Central memory CD4-positive, alpha-beta T cell (primary cell): ENCODE results near the gene WDPCP.
"Not testable (repeated sequence)": the region's sequence is repeated elsewhere in the genome, so short reads cannot be mapped to it uniquely, and the experiment has no call there.

Experiments
- DNase-seq: peaks from one replicate; pipeline ENCODE4 v3.0.0; 2022

Gene WDPCP

DNA sequence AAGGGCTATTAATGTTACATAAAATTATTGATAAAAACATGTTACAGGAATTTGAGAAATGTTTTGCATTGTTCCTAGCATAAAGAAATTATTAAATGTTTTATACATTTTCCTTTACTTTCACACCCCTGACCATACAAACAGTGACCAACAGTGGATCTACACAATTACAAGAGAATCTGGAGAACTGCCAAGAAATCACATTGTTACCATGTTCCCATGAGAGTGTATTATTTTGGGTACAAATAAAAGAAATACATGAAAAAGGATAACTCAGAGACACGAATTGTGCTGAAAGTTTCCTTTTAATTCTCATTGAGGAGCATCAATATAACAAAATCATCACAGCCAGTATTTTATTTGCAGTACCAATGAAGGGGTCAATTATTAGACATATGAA is 150.1 kb downstream of the WDPCP start:
- DNase-seq, result no peak

DNA sequence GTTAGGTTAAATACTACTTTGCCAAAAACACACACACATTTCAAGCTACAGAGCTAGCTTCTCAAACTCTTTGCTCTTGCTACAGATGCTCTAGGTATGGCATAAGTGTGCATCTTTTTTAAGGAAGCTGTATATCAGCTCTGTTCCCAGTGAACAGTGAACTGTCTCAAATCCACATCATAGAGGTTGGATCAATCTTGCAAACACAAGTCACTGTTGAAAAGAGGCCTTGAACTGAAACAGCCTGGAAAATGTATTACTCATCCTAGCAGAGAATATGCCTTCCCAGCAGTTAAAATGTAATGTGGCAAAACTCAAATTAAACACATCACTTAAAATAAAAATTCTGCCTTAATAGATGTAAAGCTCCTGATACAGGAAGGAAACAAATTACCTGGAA is 151.8 kb downstream of the WDPCP start:
- DNase-seq, result no peak

DNA sequence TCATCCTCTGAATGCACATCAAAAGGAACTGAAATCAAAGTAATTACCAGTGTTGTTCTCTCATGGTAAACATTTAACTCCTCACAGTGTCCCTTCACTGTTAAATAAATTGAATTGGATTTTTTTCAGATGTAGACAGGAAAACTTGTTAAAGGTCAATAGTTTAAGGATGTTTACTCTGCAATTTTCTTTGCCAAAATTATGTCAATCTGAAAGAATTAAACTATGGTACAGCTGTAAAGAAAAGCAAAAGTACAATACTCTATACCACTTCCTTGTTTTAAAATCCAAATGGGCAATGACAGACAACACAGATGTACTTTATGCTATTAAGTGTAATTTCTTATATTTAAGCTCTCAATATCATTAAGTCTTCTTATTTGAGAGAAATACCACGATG is 153.2 kb downstream of the WDPCP start:
- DNase-seq, result no peak

DNA sequence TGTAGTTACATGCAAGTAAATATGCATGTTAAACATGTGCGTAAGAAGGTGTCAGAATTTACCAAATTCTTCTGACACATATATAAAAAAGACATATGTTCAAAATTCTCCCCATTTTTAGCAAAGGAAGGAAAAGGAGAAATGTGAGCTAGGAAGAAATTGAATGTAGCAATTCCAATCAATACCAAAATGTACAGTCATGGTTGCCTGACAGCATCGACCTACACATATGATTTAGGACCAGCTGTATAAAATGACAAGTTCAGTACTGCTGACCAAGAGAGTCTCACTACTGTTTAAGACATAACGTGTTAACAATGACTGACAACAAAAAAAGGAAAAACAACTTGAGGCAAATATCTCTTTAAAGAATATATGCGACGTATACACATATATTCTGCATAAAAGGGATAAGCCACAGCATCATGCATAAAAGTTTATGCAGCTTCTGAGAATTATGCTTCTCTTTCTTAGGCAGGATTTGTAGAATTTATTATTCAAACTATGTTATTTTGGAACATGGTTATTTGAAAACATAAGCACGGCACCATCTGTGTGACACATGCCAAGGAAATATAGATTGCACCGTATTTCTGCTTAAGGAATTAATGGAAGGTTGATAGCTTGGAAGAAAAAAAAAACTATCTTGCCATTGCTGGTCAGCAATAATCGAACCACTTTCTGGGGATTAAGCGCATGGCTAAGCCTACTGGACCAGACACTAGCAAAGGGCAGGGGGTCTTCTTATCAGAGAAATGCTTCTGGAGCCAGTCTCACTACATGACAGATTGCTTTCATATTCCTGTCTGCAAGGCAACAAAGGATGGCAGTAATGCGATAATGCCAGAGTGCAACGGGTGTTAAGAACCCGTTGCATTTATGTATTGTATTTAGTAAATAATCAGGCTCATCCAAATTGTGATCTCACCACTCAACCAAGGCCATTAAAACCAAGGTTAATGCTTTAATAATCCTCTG is 154.0 kb downstream of the WDPCP start:
- no peak for DNase-seq

DNA sequence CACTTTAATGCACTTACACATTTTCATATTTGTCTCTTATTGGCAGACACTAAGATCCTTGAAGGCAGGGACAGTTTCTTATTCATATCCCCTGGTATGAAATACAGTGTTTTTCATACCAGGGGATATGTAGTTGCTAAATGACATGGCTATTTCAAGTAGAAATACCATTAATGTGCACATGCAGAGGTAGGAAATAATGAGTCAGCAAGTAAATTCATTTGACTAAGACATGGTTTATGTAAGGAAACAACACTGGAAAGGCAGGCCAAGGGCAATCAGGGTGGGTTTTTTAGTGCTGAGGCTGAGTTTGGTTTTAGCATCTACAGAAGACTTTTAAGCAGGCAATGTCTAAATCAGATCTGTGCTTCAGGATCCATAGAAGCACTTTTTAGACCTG is 155.9 kb downstream of the WDPCP start:
- no peak for DNase-seq

DNA sequence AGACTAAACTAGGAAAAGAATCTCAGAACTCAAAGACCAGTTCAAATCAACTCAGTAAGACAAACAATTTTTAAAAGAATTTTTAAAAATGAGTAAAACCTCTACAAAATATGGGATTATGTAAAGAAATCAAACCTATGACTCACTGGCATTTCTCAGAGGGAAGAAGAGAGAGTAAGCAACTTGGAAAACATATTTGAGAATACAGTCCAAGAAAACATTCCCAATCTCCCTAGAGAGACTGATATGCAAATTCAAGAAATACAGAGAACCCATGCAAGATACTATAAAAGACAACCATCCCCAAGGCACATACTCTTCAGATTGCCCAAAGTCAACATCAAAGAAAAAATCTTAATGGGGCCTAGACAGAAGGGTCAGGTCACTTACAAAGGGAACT is 162.7 kb downstream of the WDPCP start:
- DNase-seq, result no peak

DNA sequence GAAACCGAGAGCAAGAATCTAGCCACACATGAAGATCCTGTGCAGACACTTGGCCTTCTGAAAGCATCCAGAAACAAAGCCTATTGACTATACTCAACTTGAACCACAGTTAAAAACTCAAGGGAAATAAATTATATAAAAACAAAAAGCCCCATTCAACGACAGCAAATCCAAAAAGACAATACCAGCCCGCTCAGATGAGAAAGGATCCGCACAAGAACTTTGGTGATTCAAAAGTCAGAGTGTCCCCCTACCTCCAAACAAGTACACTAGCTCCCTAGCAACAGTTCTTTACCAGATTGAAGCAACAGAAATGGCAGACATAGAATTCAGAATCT is 163.2 kb downstream of the WDPCP start:
- no peak for DNase-seq

DNA sequence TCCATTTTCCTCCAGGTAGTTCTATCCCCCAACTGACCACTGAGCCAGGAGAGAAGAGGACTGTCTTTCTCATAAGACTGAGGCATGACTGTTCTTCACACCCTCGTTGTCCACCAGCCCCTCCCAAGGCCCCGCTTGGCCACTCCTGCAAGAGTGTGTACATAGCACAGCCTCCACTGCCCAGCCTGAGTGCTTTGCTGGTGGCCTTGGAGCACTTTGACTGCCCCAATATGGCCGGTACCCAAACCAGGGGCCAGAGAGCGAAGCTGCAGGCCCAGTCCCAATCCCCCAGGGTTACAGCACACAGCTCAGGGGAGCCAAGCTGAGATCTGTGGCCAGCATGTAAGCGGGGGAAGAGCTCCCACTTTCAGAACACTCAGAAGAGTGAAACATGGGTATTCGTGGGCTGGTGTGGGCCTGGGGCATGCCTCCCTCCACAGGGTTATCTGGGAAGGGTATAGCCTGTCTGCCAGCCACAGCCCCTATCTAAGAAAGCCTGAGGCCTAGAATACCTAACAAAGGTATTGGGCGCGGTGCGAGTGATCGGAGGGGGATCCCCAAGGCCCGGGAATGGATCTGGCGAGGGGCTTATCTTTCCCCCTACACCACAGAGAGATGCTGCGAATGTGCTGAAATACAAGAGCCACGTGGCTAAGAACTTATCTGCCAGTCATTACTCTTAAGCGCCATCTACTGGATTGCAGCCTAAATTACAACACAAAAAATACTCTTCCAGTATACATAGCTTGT is 163.8 kb downstream of the WDPCP start:
- DNase-seq, result peak; percentile 2

DNA sequence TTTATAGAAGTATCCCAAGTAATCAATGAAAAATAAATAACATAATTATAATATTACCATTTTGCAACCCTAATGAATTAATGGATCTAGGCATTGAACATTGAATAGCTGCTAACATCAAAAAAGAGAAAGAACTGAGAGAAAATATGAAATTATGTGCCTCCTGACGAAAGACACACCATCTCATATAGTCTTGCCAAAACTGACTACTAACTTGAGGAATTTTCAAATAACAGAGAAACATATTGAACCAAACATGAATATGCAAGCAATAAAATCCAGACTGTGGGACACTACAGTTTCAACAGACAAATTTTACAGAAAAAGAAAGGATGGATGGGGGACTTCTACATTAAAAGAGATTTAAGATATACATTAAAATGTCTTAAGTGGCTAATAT is 165.7 kb downstream of the WDPCP start:
- DNase-seq, result no peak

DNA sequence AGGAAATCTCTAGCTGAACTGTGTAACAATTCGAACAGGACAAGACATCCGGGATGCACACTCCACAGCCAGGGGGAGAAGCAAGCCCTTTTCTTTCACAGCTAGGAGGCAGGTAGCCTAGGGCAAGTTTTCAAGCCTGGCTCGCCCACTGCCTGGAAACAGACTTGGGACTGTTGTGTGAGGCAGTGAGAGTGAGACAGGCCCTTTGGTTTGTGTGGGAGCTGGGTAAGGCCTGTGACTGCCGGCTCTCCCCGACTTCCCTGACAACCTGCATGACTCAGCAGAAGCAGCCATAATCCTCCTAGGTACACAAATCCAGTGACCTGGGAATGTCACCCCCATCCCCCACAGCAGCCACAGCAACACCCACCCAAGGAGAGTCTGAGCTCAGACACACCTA is 179.7 kb downstream of the WDPCP start:
- DNase-seq, result no peak

DNA sequence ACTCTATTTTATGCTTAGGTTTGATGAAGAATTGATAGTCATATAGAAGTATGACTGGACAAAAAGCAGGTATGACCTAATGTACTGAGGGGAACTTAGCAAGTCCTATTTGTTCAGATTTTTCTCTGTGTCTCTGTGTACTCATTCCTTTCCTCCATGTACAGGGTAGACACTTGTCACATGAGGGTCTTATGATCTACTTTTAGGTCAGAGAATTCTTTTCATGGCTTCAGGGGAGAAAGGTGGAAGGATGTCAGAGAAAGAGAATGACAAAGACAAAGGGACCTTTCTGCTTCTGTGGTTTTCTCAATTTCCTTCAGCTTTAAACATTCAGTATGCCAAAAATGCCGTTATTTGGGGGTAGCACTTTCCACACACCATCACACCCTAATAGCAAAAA is 181.6 kb downstream of the WDPCP start:
- no peak for DNase-seq

DNA sequence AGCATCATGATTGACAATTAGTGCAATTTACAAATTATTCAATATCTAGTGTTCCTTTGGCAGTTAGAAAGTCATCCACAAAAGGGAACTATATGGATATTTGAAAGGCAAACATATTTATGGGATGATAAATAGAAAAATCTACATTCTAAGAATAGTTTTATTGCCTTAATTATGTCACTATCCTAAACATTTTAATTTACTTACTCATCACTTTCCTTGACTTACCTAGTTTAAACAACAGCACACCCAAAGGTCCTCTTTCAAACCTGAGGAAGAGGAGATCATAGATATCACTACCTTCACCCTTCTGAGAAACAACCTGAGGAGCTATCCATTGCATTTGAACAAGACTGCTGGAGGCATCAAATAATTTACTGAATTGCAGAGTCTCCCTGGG is 184.5 kb downstream of the WDPCP start:
- no peak for DNase-seq

DNA sequence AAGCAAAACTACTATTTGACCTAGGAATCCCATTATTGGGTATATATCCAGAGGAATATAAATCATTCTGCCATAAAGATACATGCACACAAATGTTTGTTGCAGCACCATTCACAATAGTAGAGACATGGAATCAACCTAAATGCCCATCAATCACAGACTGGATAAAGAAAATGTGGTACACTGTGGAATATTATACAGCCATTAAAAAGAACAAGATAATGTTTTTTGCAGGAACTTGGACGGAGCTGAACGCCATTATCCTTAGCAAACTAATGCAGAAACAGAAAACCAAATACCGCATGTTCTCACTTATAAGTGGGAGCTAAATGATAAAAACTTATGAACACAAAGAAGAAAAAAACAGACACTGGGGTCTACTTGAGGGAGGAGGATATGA is 185.4 kb downstream of the WDPCP start:
- not testable (repeated sequence) for DNase-seq

DNA sequence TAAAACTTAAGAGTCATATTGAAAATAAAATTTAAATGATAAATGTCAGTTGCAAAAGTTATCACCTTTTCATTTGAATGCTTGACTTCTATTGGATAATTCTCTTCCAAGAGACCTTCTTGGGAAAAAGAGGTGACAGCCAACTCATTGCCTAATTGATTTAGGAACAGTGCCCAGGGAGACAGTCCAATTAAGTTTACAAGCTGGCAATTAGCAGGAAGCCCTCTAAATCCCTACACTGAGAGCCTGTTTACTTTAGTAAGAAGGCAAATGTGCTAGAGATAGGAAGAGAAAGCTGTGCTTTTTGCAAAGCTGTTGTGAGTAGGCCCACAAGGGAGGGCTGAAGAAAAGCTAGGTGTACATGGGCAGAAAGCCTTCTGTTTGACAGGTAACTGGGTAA is 189.1 kb downstream of the WDPCP start:
- DNase-seq, result no peak

DNA sequence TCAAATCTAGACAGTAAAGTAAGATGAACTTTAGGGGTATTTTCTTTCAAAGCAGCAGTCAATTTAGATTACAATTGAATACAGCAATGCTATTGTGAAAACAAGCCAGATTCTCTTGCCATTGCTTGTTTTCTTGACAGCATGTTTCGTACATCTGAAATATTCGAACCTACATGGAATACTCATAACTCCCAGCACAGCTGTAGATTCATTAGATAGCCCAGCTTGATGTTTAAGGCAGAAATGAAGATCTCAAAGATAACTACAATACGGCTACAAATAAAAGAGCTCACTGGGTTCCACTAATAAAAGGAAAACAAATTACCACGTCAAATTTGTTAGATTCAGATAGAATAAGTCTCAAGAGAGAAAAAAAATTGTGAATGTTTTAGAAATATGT is 208.8 kb downstream of the WDPCP start:
- no peak for DNase-seq

DNA sequence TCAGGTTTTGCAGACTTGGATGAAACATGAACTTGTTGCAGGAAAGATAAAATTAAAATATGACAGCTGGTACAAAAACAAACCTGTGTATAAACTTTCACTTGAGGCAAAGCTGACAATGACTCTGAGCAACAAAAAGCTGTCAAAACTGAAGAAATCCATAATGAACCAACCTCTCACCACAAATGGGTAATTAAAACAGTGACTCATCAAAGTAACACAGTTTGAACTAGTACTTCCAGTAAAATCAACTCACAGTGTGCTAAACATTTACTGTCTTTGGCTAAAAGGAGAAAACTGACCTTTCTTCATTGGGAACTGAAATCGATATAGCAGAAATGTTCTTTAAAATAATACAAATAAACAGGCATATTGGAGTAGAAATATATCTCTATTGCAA is 209.7 kb downstream of the WDPCP start:
- no peak for DNase-seq

DNA sequence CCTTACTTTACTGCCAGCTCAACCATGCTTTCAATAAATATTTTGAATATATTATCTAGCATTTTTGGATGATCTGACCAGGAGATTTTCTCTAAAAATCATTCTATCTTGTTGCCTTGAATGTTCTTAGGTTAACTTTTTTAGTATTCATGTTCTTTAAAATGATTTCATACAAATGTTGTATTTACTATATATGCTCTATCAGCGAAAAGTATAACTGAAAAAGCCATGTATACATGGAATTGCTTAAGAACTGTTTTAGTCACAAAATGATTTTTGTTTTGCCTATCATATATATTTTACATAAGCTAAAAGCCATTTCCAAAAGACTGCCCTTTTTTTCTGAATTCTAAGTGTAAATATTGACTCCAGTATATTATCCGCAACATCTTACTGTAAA is 213.9 kb downstream of the WDPCP start:
- DNase-seq, result no peak

DNA sequence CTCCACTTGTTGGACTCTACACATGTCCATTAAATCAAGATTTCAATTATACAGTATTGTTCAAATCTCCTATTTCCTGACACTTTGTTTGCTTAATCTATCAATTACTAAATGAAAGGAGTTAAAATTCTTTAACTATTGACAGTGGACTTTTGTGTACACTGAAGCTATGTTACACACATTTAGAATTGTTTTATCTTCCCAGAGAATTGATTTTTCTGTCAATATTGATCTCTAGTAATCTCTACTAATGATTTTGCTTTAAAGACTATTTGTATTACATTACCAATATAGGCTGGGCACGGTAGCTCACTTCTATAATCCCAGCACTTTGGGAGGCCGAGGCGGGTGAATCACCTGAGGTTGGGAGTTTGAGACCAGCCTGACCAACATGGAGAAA is 215.7 kb downstream of the WDPCP start:
- DNase-seq, result no peak

DNA sequence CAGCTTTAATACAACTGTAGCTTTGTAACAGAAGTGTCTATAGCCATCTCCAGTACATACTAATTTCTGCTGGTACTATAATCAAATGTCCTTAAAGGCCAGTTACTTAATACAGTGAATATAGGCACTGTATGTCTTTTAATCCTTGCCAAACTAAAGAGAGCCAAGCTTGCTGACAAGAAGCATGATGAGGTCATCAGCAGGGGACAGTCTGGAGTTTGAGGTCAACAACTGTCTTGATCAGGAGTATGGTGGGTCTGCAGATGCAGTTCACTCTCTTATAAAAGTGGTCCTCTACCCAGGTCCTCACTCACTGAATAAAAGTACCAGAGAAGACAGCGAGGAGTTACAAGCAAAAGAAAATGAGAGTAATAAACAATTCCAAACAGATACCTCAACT is 219.1 kb downstream of the WDPCP start:
- DNase-seq, result no peak

DNA sequence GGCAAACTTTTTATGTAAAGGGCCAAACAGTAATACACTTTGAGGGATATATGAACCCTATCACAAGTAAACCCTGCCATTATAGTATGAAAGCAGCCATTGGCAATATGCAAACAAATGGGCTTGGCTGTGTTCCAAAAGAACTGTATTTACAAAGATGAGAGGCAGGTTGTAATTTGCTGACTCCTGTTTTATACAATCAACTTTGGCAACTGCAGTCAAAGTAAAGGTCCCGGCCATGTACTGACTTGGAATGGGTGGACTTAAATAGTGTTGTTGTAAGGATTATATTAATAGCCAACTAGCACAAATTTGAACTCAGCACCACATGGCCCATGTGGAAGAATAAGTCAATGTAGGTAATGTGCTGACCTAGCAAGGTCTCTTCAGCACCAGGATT is 223.4 kb downstream of the WDPCP start:
- DNase-seq, result no peak

DNA sequence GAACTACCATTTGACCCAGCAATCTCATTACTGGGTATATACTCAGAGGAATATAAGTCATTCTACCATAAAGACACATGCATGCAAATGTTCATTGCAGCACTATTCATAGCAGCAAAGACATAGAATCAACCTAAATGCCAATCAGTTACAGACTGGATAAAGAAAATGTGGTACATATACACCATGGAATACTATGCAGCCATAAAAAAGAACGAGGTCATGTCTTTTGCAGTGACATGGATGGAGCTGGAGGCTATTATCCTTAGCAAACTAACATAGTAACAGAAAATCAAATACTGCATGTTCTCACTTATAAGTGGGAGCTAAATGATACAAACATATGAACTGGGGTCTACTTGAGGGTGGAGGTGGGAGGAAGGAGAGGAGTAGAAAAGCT is 230.6 kb downstream of the WDPCP start:
- DNase-seq, result not testable (repeated sequence)

DNA sequence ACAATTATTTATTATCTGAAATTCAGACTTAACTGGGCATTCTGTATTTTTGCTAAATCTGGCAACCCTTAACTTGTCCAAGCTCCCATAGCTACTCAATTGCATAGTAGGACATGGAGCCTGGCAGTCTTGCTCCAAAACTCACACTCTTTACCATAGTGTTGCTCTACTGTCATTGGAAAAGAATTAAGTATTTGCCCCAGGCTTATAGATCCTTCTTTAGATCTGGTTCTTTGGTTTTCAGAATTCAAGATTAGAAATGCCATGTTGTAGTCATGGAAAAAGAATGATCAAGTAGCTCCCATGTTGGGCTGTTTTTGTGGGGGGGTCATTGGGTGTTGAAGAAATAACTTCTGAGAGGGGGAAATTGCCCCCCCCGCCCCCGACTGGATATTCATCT is 240.9 kb downstream of the WDPCP start:
- DNase-seq, result no peak

DNA sequence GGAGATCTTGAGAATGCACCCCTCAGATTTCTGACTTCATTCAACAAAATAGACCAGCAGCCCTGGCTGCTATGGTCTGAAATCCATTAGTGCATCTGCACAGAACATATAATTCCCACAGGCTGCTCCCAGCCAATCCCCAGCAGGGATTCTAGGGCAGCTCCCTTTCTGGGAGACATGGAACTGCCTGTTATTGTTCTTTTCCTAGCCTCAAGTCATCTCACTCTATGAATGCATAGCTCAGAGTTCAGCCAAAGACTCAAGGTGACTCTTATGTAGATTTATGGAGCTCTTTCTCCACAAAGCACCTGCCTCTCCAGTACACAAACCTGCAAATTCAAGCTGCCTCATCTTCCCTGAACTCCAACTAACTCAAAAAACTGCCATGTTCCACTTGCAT is 241.9 kb downstream of the WDPCP start:
- no peak for DNase-seq

DNA sequence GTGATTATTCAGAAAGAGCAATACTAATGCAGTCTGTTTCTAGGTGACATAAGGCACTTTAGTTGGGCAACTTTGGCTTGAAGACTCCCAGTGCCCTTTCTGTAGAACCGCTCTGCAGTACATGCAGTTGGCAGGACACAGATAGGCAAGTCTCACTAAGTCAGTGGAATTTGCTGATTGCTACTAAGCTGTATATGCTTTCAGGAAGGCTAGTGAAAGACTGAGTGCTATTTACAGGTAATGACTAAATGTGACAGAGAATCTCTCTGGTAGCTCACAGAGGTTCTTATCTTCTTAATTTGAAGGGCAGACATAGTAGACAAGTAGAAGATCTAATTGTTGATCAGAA is 243.0 kb downstream of the WDPCP start:
- no peak for DNase-seq
